NT2/D1 (cell line): ENCODE results near the gene TENM4.

Experiments used
- SUZ12 ChIP-seq: IDR thresholded peaks from 2 replicates; pipeline ENCODE4 v1.6.1; 2011; ENCODE audit not compliant: insufficient read length, insufficient read depth; ENCODE audit errors: extremely low read depth
- YY1 ChIP-seq: IDR thresholded peaks from 2 replicates; pipeline ENCODE4 v1.6.1; 2011; ENCODE audit not compliant: insufficient read length, insufficient read depth
- ZNF274 ChIP-seq: IDR thresholded peaks from 2 replicates; pipeline ENCODE4 v1.6.1; 2011; ENCODE audit warnings: mild to moderate bottlenecking, low read depth, low read length

- no peak for TF ChIP-seq YY1
- TF ChIP-seq SUZ12 = no peak
- TF ChIP-seq ZNF274 = no peak
Measured at GRCh38 chr11:78772186-78772585, 668.6 kb downstream of the TENM4 start.
